GM19240 (cell line): ENCODE data around the gene ST6GALNAC6.

Experiments
- DNase-seq: peaks from one replicate; pipeline ENCODE4 v3.0.0; 2011; ENCODE audit warnings: low spot score; ENCODE audit not compliant: insufficient read length

Gene ST6GALNAC6

GRCh38 chr9:127916720-127917581, 17.5 kb upstream of the ST6GALNAC6 start, which contains the start of gene ST6GALNAC4:
ST6GALNAC4 (minus strand) TSS chr9:127917041; CDS start chr9:127916419, 622 bp downstream.
- DNase-seq: peak; percentile 86

- DNase-seq: no peak
These were observed 16.7 kb upstream of the ST6GALNAC6 start for GRCh38 chr9:127915801-127916719.

GRCh38 chr9:127915325-127915752, 15.9 kb upstream of the ST6GALNAC6 start:
- DNase-seq: no peak

GRCh38 chr9:127913682-127914081, 14.3 kb upstream of the ST6GALNAC6 start:
- DNase-seq: no peak

GRCh38 chr9:127912882-127913281, 13.5 kb upstream of the ST6GALNAC6 start:
- DNase-seq: no peak

GRCh38 chr9:127912296-127912695, 12.9 kb upstream of the ST6GALNAC6 start:
- DNase-seq: no peak

- DNase-seq: no peak
These were observed 11.3 kb upstream of the ST6GALNAC6 start for GRCh38 chr9:127910613-127911205.

- DNase-seq: no peak
These were observed 10.5 kb upstream of the ST6GALNAC6 start for GRCh38 chr9:127909839-127910273.

- DNase-seq: no peak
These were observed 9.2 kb upstream of the ST6GALNAC6 start for GRCh38 chr9:127908660-127908926.

- no peak for DNase-seq
These were observed 8.7 kb upstream of the ST6GALNAC6 start for GRCh38 chr9:127907867-127908659.

- DNase-seq: no peak
These were observed 6.4 kb upstream of the ST6GALNAC6 start for GRCh38 chr9:127905788-127906191.

GRCh38 chr9:127905004-127905728, 5.8 kb upstream of the ST6GALNAC6 start:
- DNase-seq: no peak

GRCh38 chr9:127904561-127905003, 5.2 kb upstream of the ST6GALNAC6 start:
- no peak for DNase-seq

- DNase-seq: no peak
These were observed 4.4 kb upstream of the ST6GALNAC6 start for GRCh38 chr9:127903557-127904475.

GRCh38 chr9:127898433-127899127, 823 bp downstream of the ST6GALNAC6 start:
- DNase-seq: no peak

GRCh38 chr9:127897193-127897692, 2.2 kb downstream of the ST6GALNAC6 start:
- no peak for DNase-seq

- no peak for DNase-seq
These were observed 2.8 kb downstream of the ST6GALNAC6 start for GRCh38 chr9:127896395-127897192.
